Upper lobe of right lung (tissue), 1 donor: Measurements from ENCODE around the gene ZNF443. TPM values are rescaled to one million over a fixed set of nuclear protein-coding genes. Genes with fewer than 3 reads are reported as not detected.

Source experiments
- ATAC-seq: fragments of 200-7000 bp; cut with Tn5 transposase; one replicate; pipeline ENCODE4 v1.9.1; 2020; ENCODE audit warnings: mild to moderate bottlenecking, moderate library complexity
- DNase-seq: peaks from one replicate; pipeline ENCODE4 v3.0.0-alpha.2; 2020
- H3K27ac ChIP-seq: fragments of 200-600 bp; one replicate; pipeline ENCODE4 v1.8.0; 2022
- H3K27me3 ChIP-seq: fragments of 200-600 bp; one replicate; pipeline ENCODE4 v1.8.0; 2022; ENCODE audit warnings: mild to moderate bottlenecking
- H3K36me3 ChIP-seq: fragments of 200-600 bp; one replicate; pipeline ENCODE4 v1.8.0; 2022
- H3K4me1 ChIP-seq: fragments of 200-600 bp; one replicate; pipeline ENCODE4 v1.8.0; 2022
- H3K4me3 ChIP-seq: fragments of 200-600 bp; one replicate; pipeline ENCODE4 v1.8.0; 2022; ENCODE audit warnings: mild to moderate bottlenecking
- H3K9me3 ChIP-seq: fragments of 200-600 bp; one replicate; pipeline ENCODE4 v1.8.0; 2022
- intact Hi-C: fragments of 100-400 bp; cut with DNase I; formaldehyde crosslinking; loops from one replicate; pipeline ENCODE4 v1.11.0; 2022
- total RNA-seq: library from RNA; stranded (reverse); fragmentation: NEBNext Ultra II Directional; extraction: Animal tissue kit (Norgen Biotek cat#: 25700); gene quantifications from one replicate; pipeline ENCODE4 v1.2.1, GENCODE V29; 2021
- TF ChIP-seq, protein P1 (sequence below): fragments of 200-600 bp; IDR thresholded peaks from one replicate; pipeline ENCODE4 v1.8.0; 2022; ENCODE audit warnings: antibody characterized with exemption
- donor health status: DM: no; HTN: yes; CAD: no; lungs with severe emphysema.

ZNF443 gene
- total RNA-seq, 1 donor from 2014 or later, result 3.8 TPM

DNA sequence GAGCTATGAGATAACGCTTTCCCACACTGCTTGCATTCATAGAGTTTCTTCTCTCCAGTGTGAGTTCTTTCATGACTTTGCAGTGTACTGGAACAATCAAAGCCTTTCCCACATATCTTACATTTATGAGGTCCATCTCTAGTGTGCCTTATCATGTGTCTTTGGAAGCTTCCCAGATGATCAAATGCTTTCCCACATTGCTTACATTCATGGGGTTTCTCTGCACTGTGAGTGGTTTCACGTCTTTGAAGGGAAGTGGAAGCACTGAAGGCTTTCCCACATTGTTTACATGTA is 60.4 kb downstream of the ZNF443 start:
- Histone ChIP-seq H3K27me3 (no peaks in the 10 kb centered on the region), H3K36me3 (no peaks in the 10 kb centered on the region), H3K27ac (no peak overlapping the region), H3K4me3 (no peak overlapping the region), H3K9me3 (peaks cover 13% of the 10 kb centered on the region), H3K4me1 (no peaks in the 10 kb centered on the region)
- ATAC-seq (no peak), DNase-seq (no peak)
- intact Hi-C loops, result no loop called here
- TF ChIP-seq, protein P1, sequence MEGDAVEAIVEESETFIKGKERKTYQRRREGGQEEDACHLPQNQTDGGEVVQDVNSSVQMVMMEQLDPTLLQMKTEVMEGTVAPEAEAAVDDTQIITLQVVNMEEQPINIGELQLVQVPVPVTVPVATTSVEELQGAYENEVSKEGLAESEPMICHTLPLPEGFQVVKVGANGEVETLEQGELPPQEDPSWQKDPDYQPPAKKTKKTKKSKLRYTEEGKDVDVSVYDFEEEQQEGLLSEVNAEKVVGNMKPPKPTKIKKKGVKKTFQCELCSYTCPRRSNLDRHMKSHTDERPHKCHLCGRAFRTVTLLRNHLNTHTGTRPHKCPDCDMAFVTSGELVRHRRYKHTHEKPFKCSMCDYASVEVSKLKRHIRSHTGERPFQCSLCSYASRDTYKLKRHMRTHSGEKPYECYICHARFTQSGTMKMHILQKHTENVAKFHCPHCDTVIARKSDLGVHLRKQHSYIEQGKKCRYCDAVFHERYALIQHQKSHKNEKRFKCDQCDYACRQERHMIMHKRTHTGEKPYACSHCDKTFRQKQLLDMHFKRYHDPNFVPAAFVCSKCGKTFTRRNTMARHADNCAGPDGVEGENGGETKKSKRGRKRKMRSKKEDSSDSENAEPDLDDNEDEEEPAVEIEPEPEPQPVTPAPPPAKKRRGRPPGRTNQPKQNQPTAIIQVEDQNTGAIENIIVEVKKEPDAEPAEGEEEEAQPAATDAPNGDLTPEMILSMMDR, result no peak

GRCh38 chr19:12379732-12380443 is 60.9 kb downstream of the ZNF443 start:
- TF ChIP-seq, protein P1, result no peak
- intact Hi-C loops, result no loop called here
- Histone ChIP-seq H3K36me3 (no peaks in the 10 kb centered on the region), H3K27me3 (no peaks in the 10 kb centered on the region), H3K27ac (no peak overlapping the region), H3K4me3 (no peak overlapping the region), H3K4me1 (no peaks in the 10 kb centered on the region), H3K9me3 (peaks cover 13% of the 10 kb centered on the region)
- no peak for ATAC-seq
- no peak for DNase-seq

Other genes starting within 250 kb of the ZNF443 start
- gene ZNF44, start 146.1 kb downstream of the ZNF443 start, total RNA-seq, result 12.6 TPM
- gene ZNF563, start 107.4 kb downstream of the ZNF443 start, total RNA-seq, result 4.2 TPM
- 5.1 TPM for gene ZNF442, start 75.3 kb downstream of the ZNF443 start, total RNA-seq
- gene ZNF799, start 39.8 kb downstream of the ZNF443 start, total RNA-seq, result 8.7 TPM
- 2.6 TPM for gene ZNF709, start 43.8 kb upstream of the ZNF443 start, total RNA-seq
- gene ZNF564, start 110.5 kb upstream of the ZNF443 start, total RNA-seq, result 13.7 TPM
- gene ZNF490, start 169.8 kb upstream of the ZNF443 start, total RNA-seq, result 12.2 TPM
- gene ZNF791, start 169.9 kb upstream of the ZNF443 start, total RNA-seq, result 29.7 TPM
- 174 TPM for gene MAN2B1, start 225.7 kb upstream of the ZNF443 start, total RNA-seq
- 10.9 TPM for gene WDR83, start 225.8 kb upstream of the ZNF443 start, total RNA-seq
- gene DHPS, start 240.9 kb upstream of the ZNF443 start, total RNA-seq, result 70.5 TPM
- not detected for gene GNG14, start 247.0 kb upstream of the ZNF443 start, total RNA-seq